Lower leg skin (tissue), 3 donors: ENCODE measurements around the gene TRIM41.

Source experiments
- POLR2A ChIP-seq, 2 donors: fragments of 450-650 bp; IDR thresholded peaks; one replicate each; pipeline ENCODE4 v1.6.1; 2016 to 2017; ENCODE audit warnings: antibody characterized with exemption in 2 of 2, mild to moderate bottlenecking in 1 of 2, moderate library complexity in 1 of 2
- TF ChIP-seq, protein P1 (sequence below), 3 donors: fragments of 450-650 bp; IDR thresholded peaks; one replicate each; pipeline ENCODE4 v1.5.1; 2016; ENCODE audit warnings: antibody characterized with exemption in 3 of 3, mild to moderate bottlenecking in 3 of 3, moderate library complexity in 2 of 3

- TF ChIP-seq, protein P1, sequence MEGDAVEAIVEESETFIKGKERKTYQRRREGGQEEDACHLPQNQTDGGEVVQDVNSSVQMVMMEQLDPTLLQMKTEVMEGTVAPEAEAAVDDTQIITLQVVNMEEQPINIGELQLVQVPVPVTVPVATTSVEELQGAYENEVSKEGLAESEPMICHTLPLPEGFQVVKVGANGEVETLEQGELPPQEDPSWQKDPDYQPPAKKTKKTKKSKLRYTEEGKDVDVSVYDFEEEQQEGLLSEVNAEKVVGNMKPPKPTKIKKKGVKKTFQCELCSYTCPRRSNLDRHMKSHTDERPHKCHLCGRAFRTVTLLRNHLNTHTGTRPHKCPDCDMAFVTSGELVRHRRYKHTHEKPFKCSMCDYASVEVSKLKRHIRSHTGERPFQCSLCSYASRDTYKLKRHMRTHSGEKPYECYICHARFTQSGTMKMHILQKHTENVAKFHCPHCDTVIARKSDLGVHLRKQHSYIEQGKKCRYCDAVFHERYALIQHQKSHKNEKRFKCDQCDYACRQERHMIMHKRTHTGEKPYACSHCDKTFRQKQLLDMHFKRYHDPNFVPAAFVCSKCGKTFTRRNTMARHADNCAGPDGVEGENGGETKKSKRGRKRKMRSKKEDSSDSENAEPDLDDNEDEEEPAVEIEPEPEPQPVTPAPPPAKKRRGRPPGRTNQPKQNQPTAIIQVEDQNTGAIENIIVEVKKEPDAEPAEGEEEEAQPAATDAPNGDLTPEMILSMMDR (IDR thresholded peaks at IDR 0.05) = no peak
- TF ChIP-seq POLR2A (IDR thresholded peaks at IDR 0.05) = no peak
Measured at GRCh38 chr5:181265092-181265671, 42.1 kb downstream of the TRIM41 start.
